Measurements from ENCODE around the gene IBSP.

The IBSP gene

DNA sequence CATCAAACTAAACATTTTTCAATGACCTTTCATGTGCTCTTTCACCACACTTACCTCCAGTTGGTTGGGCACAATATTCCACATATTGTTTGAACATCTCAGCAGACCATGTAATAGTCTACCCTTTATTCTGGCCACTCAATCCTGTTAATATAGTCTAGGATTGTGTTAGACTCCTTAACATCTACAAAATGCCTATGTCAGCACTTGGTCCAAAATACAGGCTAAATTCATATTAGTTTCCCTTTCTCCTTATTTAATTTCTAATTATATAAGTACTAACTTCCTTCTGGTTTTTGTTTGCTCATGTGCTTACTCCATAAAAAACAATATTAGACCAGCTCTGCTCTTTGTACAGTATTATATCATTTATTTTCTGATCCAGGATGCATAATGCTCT, 54.5 kb downstream of the IBSP start:
- no peak overlapping the region for H3K4me3 ChIP-seq (ENCODE audit: low read depth, low read length)
- DNase-seq (ENCODE audit: low read depth): no peak
- TF ChIP-seq CTCF (conservative IDR thresholded peaks at IDR 0.05; ENCODE audit: low read depth, low read length): no peak

GRCh38 chr4:87855559-87855958, 56.2 kb downstream of the IBSP start:
- DNase-seq (ENCODE audit: low read depth): no peak
- H3K4me3 ChIP-seq (ENCODE audit: low read depth, low read length): no peak overlapping the region
- TF ChIP-seq CTCF (conservative IDR thresholded peaks at IDR 0.05; ENCODE audit: low read depth, low read length): no peak

- DNase-seq (ENCODE audit: low read depth): peak; percentile 36
- H3K4me3 ChIP-seq (ENCODE audit: low read depth, low read length): no peak overlapping the region
- no peak for TF ChIP-seq CTCF (conservative IDR thresholded peaks at IDR 0.05; ENCODE audit: low read depth, low read length)
These were observed 57.5 kb downstream of the IBSP start for GRCh38 chr4:87856816-87857215.

GRCh38 chr4:87857789-87858188, 58.4 kb downstream of the IBSP start:
- no peak overlapping the region for H3K4me3 ChIP-seq (ENCODE audit: low read depth, low read length)
- TF ChIP-seq CTCF (conservative IDR thresholded peaks at IDR 0.05; ENCODE audit: low read depth, low read length): no peak
- DNase-seq (ENCODE audit: low read depth): no peak

Measured in choroid plexus epithelial cell (primary cell).